HepG2 (cell line): ENCODE results near the gene TADA2B. TPM values are rescaled to one million over a fixed set of nuclear protein-coding genes. Genes with fewer than 3 reads are reported as not detected.

ENCODE experiments used
- ARID3A ChIP-seq: IDR thresholded peaks from 2 replicates; pipeline ENCODE4 v1.6.1; 2012; ENCODE audit warnings: low read depth, low read length, improper control_type of control experiment
- ATAD3A ChIP-seq: sonication (generic); formaldehyde crosslinking; IDR thresholded peaks from 2 replicates; pipeline ENCODE4 v1.4.0; 2020; ENCODE audit warnings: missing genetic modification reagents
- CC2D1A ChIP-seq: sonication (generic); formaldehyde crosslinking; IDR thresholded peaks from 2 replicates; pipeline ENCODE4 v1.8.1; 2023; ENCODE audit warnings: mild to moderate bottlenecking, missing genetic modification reagents
- HOXD1 ChIP-seq: sonication (generic); formaldehyde crosslinking; IDR thresholded peaks from 2 replicates; pipeline ENCODE4 v1.5.0; 2020; ENCODE audit warnings: missing genetic modification reagents
- KAT8 ChIP-seq: IDR thresholded peaks from 2 replicates; pipeline ENCODE4 v1.6.1; 2016; ENCODE audit warnings: missing genetic modification reagents, missing compliant biosample characterization
- KLF16 ChIP-seq, 2 experiments: sonication (generic) in 1 of 2; formaldehyde crosslinking in 1 of 2; IDR thresholded peaks; 2 replicates each; pipeline versions ENCODE4 v1.6.1 to v1.8.0; 2016 to 2023; ENCODE audit warnings: missing genetic modification reagents in 2 of 2, missing compliant biosample characterization in 1 of 2
- MBD4 ChIP-seq: IDR thresholded peaks from 2 replicates; pipeline ENCODE4 v1.6.1; 2012; ENCODE audit warnings: low read length, inconsistent platforms, borderline replicate concordance
- ZBTB1 ChIP-seq: sonication (generic); formaldehyde crosslinking; IDR thresholded peaks from 2 replicates; pipeline ENCODE4 v1.4.0; 2020; ENCODE audit warnings: missing genetic modification reagents, borderline replicate concordance
- ZBTB21 ChIP-seq: sonication (generic); formaldehyde crosslinking; IDR thresholded peaks from 2 replicates; pipeline ENCODE4 v1.4.0; 2020; ENCODE audit warnings: missing genetic modification reagents
- ZFX ChIP-seq: sonication (generic); formaldehyde crosslinking; IDR thresholded peaks from 2 replicates; pipeline ENCODE4 v1.4.0; 2020; ENCODE audit warnings: mild to moderate bottlenecking, low read depth, missing genetic modification reagents, moderate library complexity
- ZGPAT ChIP-seq: IDR thresholded peaks from 2 replicates; pipeline ENCODE4 v1.6.1; 2016; ENCODE audit warnings: mild to moderate bottlenecking
- ZNF350 ChIP-seq: sonication (generic); formaldehyde crosslinking; IDR thresholded peaks from 2 replicates; pipeline ENCODE4 v1.4.0; 2020; ENCODE audit warnings: mild to moderate bottlenecking, low read depth, missing genetic modification reagents, borderline replicate concordance
- ZNF414 ChIP-seq: sonication (generic); formaldehyde crosslinking; IDR thresholded peaks from 2 replicates; pipeline ENCODE4 v1.5.0; 2020; ENCODE audit warnings: missing genetic modification reagents
- ZNF496 ChIP-seq: sonication (generic); formaldehyde crosslinking; IDR thresholded peaks from 2 replicates; pipeline ENCODE4 v1.8.1; 2023; ENCODE audit warnings: mild to moderate bottlenecking, moderate library complexity, missing genetic modification reagents; ENCODE audit not compliant: insufficient replicate concordance
- ZNF605 ChIP-seq: sonication (generic); formaldehyde crosslinking; IDR thresholded peaks from 2 replicates; pipeline ENCODE4 v1.8.0; 2022; ENCODE audit warnings: mild to moderate bottlenecking, missing genetic modification reagents
- polyA plus RNA-seq, 8 experiments: library from polyadenylated mRNA; depleted of rRNA in 3 of 8; stranded (reverse) in 7 of 8; unstranded in 1 of 8; fragments of >200 nt; fragmentation: Illumina TruSeq in 4 of 8; extraction: Trizol in 4 of 8; gene quantifications; 2 replicates each; pipeline versions ENCODE4 v1.2.1 to v1.2.3, GENCODE V29; 2011 to 2016; ENCODE audit warnings: low read depth in 4 of 8, missing spikeins in 1 of 8, mixed read lengths in 1 of 8; ENCODE audit not compliant: insufficient read depth in 1 of 8
- total RNA-seq, 5 experiments: library from RNA; depleted of rRNA; stranded (reverse); fragments of >200 nt; fragmentation: Illumina TruSeq; extraction: Trizol; gene quantifications; 2 replicates each; pipeline ENCODE4 v1.2.3, GENCODE V29; 2016; ENCODE audit warnings: low read depth in 1 of 5
- TF ChIP-seq, protein P1 (sequence below): sonication (generic); formaldehyde crosslinking; IDR thresholded peaks from 2 replicates; pipeline ENCODE4 v1.5.0; 2020; ENCODE audit warnings: mild to moderate bottlenecking, missing genetic modification reagents, borderline replicate concordance
- TF ChIP-seq, protein P2 (sequence below): IDR thresholded peaks from 2 replicates; pipeline ENCODE4 v1.6.1; 2016
- TF ChIP-seq, protein P3 (sequence below): sonication (generic); formaldehyde crosslinking; IDR thresholded peaks from 2 replicates; pipeline ENCODE4 v1.8.1; 2023; ENCODE audit warnings: missing genetic modification reagents, mild to moderate bottlenecking, borderline replicate concordance

The TADA2B gene
- total and polyA plus RNA-seq, 2 of the 13 experiments (the other 11 are each of a cell fraction or from before 2014, with no cell fraction given), result 4.6 to 8.9 TPM

DNA sequence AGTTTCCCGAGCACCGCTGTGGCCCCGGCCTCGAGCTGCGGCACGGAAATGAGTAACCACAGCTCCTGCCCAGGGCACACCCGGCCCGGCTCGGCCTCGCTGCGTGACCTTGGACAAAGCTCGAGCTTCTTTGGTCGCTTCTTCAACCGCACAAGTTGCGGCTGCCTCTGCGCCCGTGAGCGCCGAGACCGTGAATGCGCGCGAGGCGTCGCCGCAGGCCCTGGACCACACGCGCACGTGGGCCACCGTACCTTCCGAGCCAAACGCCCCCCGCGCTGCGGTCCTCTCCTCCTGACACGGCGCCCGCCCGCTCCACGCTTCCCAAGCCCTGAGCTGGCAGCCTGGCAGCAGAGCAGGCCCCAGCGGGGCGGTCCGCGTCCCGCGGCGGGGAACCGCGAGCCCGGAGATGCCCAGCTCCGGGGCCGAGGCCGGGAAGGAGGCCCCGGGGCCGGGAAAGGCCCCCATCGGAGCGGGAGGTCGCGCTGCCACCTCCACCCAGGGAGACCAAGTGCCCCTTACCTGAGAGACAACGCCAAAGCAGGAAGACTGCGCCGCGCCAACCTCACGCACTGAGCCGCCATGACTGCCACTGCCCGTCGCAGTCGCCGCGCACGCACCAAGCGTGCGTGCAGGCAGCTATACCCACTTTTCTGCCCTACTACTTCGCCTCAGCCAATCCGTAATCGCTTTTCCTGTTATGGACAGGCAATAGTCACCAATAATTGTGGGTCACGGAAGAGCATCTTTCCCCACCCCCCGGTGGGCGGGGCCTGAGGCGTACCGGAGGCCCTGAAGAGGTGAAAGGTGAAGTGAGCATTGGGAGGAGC, 24.5 kb downstream of the TADA2B start, which contains the start of gene GRPEL1 (continued):
- no peak; the same call in 1 of the 2 replicates for TF ChIP-seq ZNF414
- peak; percentile 57; the same call in 1 of the 2 replicates for TF ChIP-seq ZNF350 (CRISPR knock-in tag)
- peak; percentile 45 for TF ChIP-seq KAT8 (CRISPR knock-in tag)
- TF ChIP-seq ZFX (CRISPR knock-in tag), result peak; percentile 85
- TF ChIP-seq CC2D1A, result no peak
- no peak for TF ChIP-seq ZNF496 (CRISPR knock-in tag)
- TF ChIP-seq MBD4, result no peak
- TF ChIP-seq KLF16 (CRISPR knock-in tag; IDR thresholded peaks at IDR 0.05), result no peak; a peak in 1 of 4 replicates
- TF ChIP-seq, protein P1, sequence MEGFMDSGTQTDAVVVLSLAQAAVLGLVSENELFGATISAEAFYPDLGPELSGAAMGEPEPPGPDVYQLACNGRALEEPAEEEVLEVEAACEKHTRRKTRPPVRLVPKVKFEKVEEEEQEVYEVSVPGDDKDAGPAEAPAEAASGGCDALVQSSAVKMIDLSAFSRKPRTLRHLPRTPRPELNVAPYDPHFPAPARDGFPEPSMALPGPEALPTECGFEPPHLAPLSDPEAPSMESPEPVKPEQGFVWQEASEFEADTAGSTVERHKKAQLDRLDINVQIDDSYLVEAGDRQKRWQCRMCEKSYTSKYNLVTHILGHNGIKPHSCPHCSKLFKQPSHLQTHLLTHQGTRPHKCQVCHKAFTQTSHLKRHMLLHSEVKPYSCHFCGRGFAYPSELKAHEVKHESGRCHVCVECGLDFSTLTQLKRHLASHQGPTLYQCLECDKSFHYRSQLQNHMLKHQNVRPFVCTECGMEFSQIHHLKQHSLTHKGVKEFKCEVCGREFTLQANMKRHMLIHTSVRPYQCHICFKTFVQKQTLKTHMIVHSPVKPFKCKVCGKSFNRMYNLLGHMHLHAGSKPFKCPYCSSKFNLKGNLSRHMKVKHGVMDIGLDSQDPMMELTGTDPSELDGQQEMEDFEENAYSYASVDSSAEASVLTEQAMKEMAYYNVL (CRISPR knock-in tag), result peak; percentile 37; the same call in 1 of the 2 replicates
- TF ChIP-seq ZBTB21 (CRISPR knock-in tag), result no peak
- no peak for TF ChIP-seq ZNF605 (CRISPR knock-in tag)
- no peak for TF ChIP-seq ARID3A
- TF ChIP-seq, protein P2, sequence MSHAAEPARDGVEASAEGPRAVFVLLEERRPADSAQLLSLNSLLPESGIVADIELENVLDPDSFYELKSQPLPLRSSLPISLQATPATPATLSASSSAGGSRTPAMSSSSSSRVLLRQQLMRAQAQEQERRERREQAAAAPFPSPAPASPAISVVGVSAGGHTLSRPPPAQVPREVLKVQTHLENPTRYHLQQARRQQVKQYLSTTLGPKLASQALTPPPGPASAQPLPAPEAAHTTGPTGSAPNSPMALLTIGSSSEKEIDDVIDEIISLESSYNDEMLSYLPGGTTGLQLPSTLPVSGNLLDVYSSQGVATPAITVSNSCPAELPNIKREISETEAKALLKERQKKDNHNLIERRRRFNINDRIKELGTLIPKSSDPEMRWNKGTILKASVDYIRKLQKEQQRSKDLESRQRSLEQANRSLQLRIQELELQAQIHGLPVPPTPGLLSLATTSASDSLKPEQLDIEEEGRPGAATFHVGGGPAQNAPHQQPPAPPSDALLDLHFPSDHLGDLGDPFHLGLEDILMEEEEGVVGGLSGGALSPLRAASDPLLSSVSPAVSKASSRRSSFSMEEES (CRISPR knock-in tag), result no peak
- TF ChIP-seq ZBTB1 (CRISPR knock-in tag), result no peak
- peak; percentile 67; the same call in 1 of the 2 replicates for TF ChIP-seq ZGPAT (CRISPR knock-in tag)
- TF ChIP-seq, protein P3, sequence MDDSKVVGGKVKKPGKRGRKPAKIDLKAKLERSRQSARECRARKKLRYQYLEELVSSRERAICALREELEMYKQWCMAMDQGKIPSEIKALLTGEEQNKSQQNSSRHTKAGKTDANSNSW (CRISPR knock-in tag), result peak; percentile 48; the same call in 1 of the 2 replicates
- TF ChIP-seq HOXD1 (CRISPR knock-in tag), result no peak
- TF ChIP-seq ATAD3A (CRISPR knock-in tag), result no peak; the same call in 1 of the 2 replicates
